Neural cell (in vitro differentiated cells): ENCODE data around the gene AGA. TPM values are rescaled to one million over a fixed set of nuclear protein-coding genes. Genes with fewer than 3 reads are reported as not detected.

Experiments
- H2AFZ ChIP-seq: fragments of 200-600, 300-800 bp; sonication (generic), shearing (Covaris generic); 2 replicates; pipeline ENCODE4 v1.6.0; 2014; ENCODE audit warnings: low read depth, mild to moderate bottlenecking, antibody characterized with exemption, low read length, moderate library complexity
- H3F3A ChIP-seq: fragments of 200-600 bp; shearing (Covaris generic); 2 replicates; pipeline ENCODE4 v1.6.1; 2016; ENCODE audit warnings: mild to moderate bottlenecking, moderate library complexity, mixed read lengths, antibody characterized with exemption, low read length; ENCODE audit not compliant: insufficient read depth, poor library complexity, severe bottlenecking
- H3K27ac ChIP-seq: fragments of 200-600, 300-800 bp; sonication (generic), shearing (Covaris generic); 2 replicates; pipeline ENCODE4 v1.5.1; 2014; ENCODE audit warnings: mild to moderate bottlenecking, low read length, moderate library complexity
- H3K27me3 ChIP-seq: fragments of 300-800, 200-600 bp; sonication (generic), shearing (Covaris generic); 2 replicates; pipeline ENCODE4 v1.6.0; 2014; ENCODE audit warnings: mild to moderate bottlenecking, low read depth, low read length, moderate library complexity; ENCODE audit not compliant: insufficient read depth
- H3K36me3 ChIP-seq: fragments of 300-800, 200-600 bp; sonication (generic), shearing (Covaris generic); 2 replicates; pipeline ENCODE4 v1.5.1; 2014; ENCODE audit warnings: mild to moderate bottlenecking, antibody characterized with exemption, low read length, moderate library complexity; ENCODE audit not compliant: insufficient read depth
- H3K4me2 ChIP-seq: fragments of 300-800, 200-600 bp; sonication (generic), shearing (Covaris generic); 2 replicates; pipeline ENCODE4 v1.6.0; 2014; ENCODE audit warnings: mild to moderate bottlenecking, low read length
- H3K4me3 ChIP-seq: fragments of 300-800, 200-600 bp; sonication (generic), shearing (Covaris generic); 2 replicates; pipeline ENCODE4 v1.5.1; 2014; ENCODE audit warnings: mild to moderate bottlenecking, low read length, moderate library complexity
- H3K79me2 ChIP-seq: fragments of 200-600 bp; shearing (Covaris generic); replicated peaks from 2 replicates; pipeline ENCODE4 v1.6.0; 2014; ENCODE audit warnings: mild to moderate bottlenecking, low read length, moderate library complexity; ENCODE audit not compliant: insufficient read depth
- H3K9ac ChIP-seq: fragments of 300-800, 200-600 bp; sonication (generic), shearing (Covaris generic); 2 replicates; pipeline ENCODE4 v1.6.1; 2016; ENCODE audit warnings: mild to moderate bottlenecking, low read length, mixed read lengths
- H3K9me2 ChIP-seq: fragments of 200-600 bp; shearing (Covaris generic); 2 replicates; pipeline ENCODE4 v1.6.1; 2016; ENCODE audit warnings: mild to moderate bottlenecking, low read length, mixed read lengths; ENCODE audit not compliant: insufficient read depth
- H3K9me3 ChIP-seq: fragments of 200-600, 300-800 bp; sonication (generic), shearing (Covaris generic); 2 replicates; pipeline ENCODE4 v1.6.1; 2016; ENCODE audit warnings: mild to moderate bottlenecking, mixed run types, low read length, moderate library complexity, mixed read lengths
- H4K20me1 ChIP-seq: fragments of 200-600 bp; shearing (Covaris generic); 2 replicates; pipeline ENCODE4 v1.6.1; 2016; ENCODE audit warnings: mild to moderate bottlenecking, mixed run types; ENCODE audit not compliant: insufficient read depth
- CTCF ChIP-seq: fragments of 450-650 bp; IDR thresholded peaks from 2 replicates; pipeline ENCODE4 v1.5.1; 2014; ENCODE audit warnings: antibody characterized with exemption, mild to moderate bottlenecking, moderate library complexity; ENCODE audit not compliant: poor library complexity, severe bottlenecking
- EP300 ChIP-seq: fragments of 450-650 bp; conservative IDR thresholded peaks from 2 replicates; pipeline ENCODE4 v1.6.1; 2014; ENCODE audit warnings: antibody characterized with exemption, mild to moderate bottlenecking, moderate library complexity; ENCODE audit not compliant: poor library complexity, severe bottlenecking
- EZH2 ChIP-seq: fragments of 200-600, 300-800 bp; shearing (Covaris generic), sonication (generic); IDR thresholded peaks from 2 replicates; pipeline ENCODE4 v1.6.1; 2014; ENCODE audit warnings: antibody characterized with exemption, low read length, borderline replicate concordance, mild to moderate bottlenecking; ENCODE audit not compliant: insufficient read depth, poor library complexity, severe bottlenecking
- MXI1 ChIP-seq: fragments of 450-650 bp; conservative IDR thresholded peaks from 2 replicates; pipeline ENCODE4 v1.6.1; 2014; ENCODE audit warnings: antibody characterized with exemption, mild to moderate bottlenecking; ENCODE audit not compliant: poor library complexity, severe bottlenecking
- POLR2AphosphoS5 ChIP-seq: IDR thresholded peaks from 2 replicates; pipeline ENCODE4 v1.6.1; 2012
- RAD21 ChIP-seq: fragments of 450-650 bp; conservative IDR thresholded peaks from 2 replicates; pipeline ENCODE4 v1.6.1; 2014; ENCODE audit warnings: antibody characterized with exemption, mild to moderate bottlenecking, moderate library complexity
- SMC3 ChIP-seq: fragments of 450-650 bp; conservative IDR thresholded peaks from 2 replicates; pipeline ENCODE4 v1.6.1; 2014; ENCODE audit warnings: antibody characterized with exemption, mild to moderate bottlenecking, moderate library complexity; ENCODE audit not compliant: poor library complexity
- TAF1 ChIP-seq: IDR thresholded peaks from 2 replicates; pipeline ENCODE4 v1.6.1; 2012; ENCODE audit warnings: low read depth
- polyA plus RNA-seq: library from polyadenylated mRNA; depleted of rRNA; stranded (reverse); fragments of >200 nt; gene quantifications from 2 replicates; pipeline ENCODE4 v1.2.3, GENCODE V29; 2014
- TF ChIP-seq, protein P1 (sequence below): IDR thresholded peaks from 2 replicates; pipeline ENCODE4 v1.6.1; 2012; ENCODE audit warnings: borderline replicate concordance

AGA gene
- polyA plus RNA-seq, 1 donor from 2014 or later, result 3.1 TPM

DNA sequence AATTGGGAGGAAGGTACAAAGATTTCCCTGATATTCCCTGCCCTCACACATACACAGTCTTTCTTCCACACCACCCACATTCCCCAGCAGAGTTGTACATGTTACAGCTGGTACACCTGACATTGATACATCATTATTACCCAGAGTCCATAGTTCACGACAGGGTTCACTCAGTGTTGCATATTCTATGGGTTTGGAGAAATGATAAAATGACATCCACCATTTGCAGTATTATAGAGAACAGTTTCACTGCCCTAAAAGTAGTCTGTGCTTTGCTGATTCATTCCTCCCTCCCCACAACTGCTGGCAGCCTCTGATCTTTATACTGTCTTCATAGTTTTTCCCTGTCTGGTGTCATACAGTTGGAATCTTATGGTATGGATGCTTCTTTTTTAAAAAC, 15.0 kb downstream of the AGA start:
- no peak for TF ChIP-seq CTCF
- no peak for TF ChIP-seq MXI1
- no peak for TF ChIP-seq EZH2
- TF ChIP-seq TAF1, result no peak
- no peak for TF ChIP-seq SMC3
- TF ChIP-seq RAD21, result no peak
- no peak for TF ChIP-seq EP300
- TF ChIP-seq, protein P1, sequence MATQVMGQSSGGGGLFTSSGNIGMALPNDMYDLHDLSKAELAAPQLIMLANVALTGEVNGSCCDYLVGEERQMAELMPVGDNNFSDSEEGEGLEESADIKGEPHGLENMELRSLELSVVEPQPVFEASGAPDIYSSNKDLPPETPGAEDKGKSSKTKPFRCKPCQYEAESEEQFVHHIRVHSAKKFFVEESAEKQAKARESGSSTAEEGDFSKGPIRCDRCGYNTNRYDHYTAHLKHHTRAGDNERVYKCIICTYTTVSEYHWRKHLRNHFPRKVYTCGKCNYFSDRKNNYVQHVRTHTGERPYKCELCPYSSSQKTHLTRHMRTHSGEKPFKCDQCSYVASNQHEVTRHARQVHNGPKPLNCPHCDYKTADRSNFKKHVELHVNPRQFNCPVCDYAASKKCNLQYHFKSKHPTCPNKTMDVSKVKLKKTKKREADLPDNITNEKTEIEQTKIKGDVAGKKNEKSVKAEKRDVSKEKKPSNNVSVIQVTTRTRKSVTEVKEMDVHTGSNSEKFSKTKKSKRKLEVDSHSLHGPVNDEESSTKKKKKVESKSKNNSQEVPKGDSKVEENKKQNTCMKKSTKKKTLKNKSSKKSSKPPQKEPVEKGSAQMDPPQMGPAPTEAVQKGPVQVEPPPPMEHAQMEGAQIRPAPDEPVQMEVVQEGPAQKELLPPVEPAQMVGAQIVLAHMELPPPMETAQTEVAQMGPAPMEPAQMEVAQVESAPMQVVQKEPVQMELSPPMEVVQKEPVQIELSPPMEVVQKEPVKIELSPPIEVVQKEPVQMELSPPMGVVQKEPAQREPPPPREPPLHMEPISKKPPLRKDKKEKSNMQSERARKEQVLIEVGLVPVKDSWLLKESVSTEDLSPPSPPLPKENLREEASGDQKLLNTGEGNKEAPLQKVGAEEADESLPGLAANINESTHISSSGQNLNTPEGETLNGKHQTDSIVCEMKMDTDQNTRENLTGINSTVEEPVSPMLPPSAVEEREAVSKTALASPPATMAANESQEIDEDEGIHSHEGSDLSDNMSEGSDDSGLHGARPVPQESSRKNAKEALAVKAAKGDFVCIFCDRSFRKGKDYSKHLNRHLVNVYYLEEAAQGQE, result no peak
- TF ChIP-seq POLR2AphosphoS5, result no peak
- no peak overlapping the region for H2AFZ ChIP-seq

DNA sequence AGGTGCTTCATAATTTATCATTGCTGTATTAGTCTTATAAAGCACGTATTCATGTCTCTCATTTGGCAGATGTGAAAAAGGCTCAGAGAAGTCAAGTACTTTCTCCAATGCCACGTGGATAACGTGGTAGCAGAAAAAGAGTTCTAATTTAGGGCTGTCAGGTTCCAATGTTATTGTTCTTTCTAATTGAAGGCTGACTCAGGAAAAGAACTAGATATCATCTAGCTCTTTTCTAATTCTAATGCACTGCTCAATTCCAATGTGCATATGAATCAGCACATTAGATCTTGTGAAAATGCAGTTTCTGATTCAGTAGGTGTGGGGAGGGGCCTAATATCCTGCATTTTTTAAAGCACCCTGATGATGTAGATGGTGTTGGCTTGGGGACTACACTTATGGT, 22.8 kb downstream of the AGA start:
- no peaks in the 10 kb centered on the region for H3K9me3 ChIP-seq
- H3K4me3 ChIP-seq, result no peak overlapping the region
- H3F3A ChIP-seq, result no peaks in the 10 kb centered on the region
- no peak overlapping the region for H3K4me2 ChIP-seq
- no peaks in the 10 kb centered on the region for H3K9me2 ChIP-seq
- no peaks in the 10 kb centered on the region for H3K36me3 ChIP-seq
- H3K27ac ChIP-seq, result no peak overlapping the region
- TF ChIP-seq CTCF (no peak), RAD21 (no peak), EZH2 (no peak), EP300 (no peak), MXI1 (no peak), SMC3 (no peak), POLR2AphosphoS5 (no peak), TAF1 (no peak)
- TF ChIP-seq, protein P1, result no peak
- H3K9ac ChIP-seq, result no peak overlapping the region
- H3K27me3 ChIP-seq, result no peaks in the 10 kb centered on the region
- H2AFZ ChIP-seq, result no peak overlapping the region
- no peaks in the 10 kb centered on the region for H3K79me2 ChIP-seq
- H4K20me1 ChIP-seq, result no peaks in the 10 kb centered on the region

More for the DNA sequence above, 15.0 kb downstream of the AGA start:
- Histone ChIP-seq H3F3A (no peaks in the 10 kb centered on the region), H3K36me3 (no peaks in the 10 kb centered on the region), H3K9ac (no peak overlapping the region), H3K27me3 (no peaks in the 10 kb centered on the region), H4K20me1 (no peaks in the 10 kb centered on the region), H3K9me3 (no peaks in the 10 kb centered on the region), H3K4me3 (no peak overlapping the region), H3K4me2 (no peak overlapping the region), H3K27ac (no peak overlapping the region), H3K9me2 (no peaks in the 10 kb centered on the region), H3K79me2 (no peaks in the 10 kb centered on the region)
